NCI-H748 treated with DMSO at 0.1 percent for 48 hours (cell line): ENCODE data around the gene RAB9A.

ENCODE experiments used
- DNase-seq: peaks from one replicate; lab custom pipeline; 2025; lab: John Stamatoyannopoulos, UW

The RAB9A gene

GRCh38 chrX:13750204-13750603 is 61.3 kb downstream of the RAB9A start:
- peak; percentile 19 for DNase-seq

GRCh38 chrX:13750812-13751211 is 61.9 kb downstream of the RAB9A start:
- no peak for DNase-seq

GRCh38 chrX:13752141-13752540 is 63.2 kb downstream of the RAB9A start:
- DNase-seq = no peak

- DNase-seq = no peak
Measured at GRCh38 chrX:13752646-13753045, 63.7 kb downstream of the RAB9A start.

GRCh38 chrX:13754765-13755164 is 65.8 kb downstream of the RAB9A start:
- no peak for DNase-seq

GRCh38 chrX:13755254-13755653 is 66.3 kb downstream of the RAB9A start:
- DNase-seq = no peak

GRCh38 chrX:13756381-13756780 is 67.5 kb downstream of the RAB9A start:
- DNase-seq = no peak

- no peak for DNase-seq
Measured at GRCh38 chrX:13759152-13759718, 70.3 kb downstream of the RAB9A start.
